BLaER1 (cell line): Measurements from ENCODE around the gene TMPRSS11B.
"Not testable (repeated sequence)": the region's sequence is repeated elsewhere in the genome, so short reads cannot be mapped to it uniquely, and the experiment has no call there.

Source experiments
- H3K27ac ChIP-seq: shearing (Covaris generic); formaldehyde crosslinking; 2 replicates; pipeline ENCODE4 v1.8.1; 2022
- H3K27me3 ChIP-seq: shearing (Covaris generic); formaldehyde crosslinking; 2 replicates; pipeline ENCODE4 v1.8.1; 2022
- H3K36me3 ChIP-seq: shearing (Covaris generic); formaldehyde crosslinking; 2 replicates; pipeline ENCODE4 v1.8.1; 2022
- H3K4me1 ChIP-seq: shearing (Covaris generic); formaldehyde crosslinking; 2 replicates; pipeline ENCODE4 v1.8.1; 2022
- H3K4me2 ChIP-seq: shearing (Covaris generic); formaldehyde crosslinking; 2 replicates; pipeline ENCODE4 v1.8.1; 2022
- H3K4me3 ChIP-seq: shearing (Covaris generic); formaldehyde crosslinking; 2 replicates; pipeline ENCODE4 v1.8.1; 2022
- H3K9ac ChIP-seq: shearing (Covaris generic); formaldehyde crosslinking; 2 replicates; pipeline ENCODE4 v1.8.1; 2022
- H3K9me3 ChIP-seq: shearing (Covaris generic); formaldehyde crosslinking; 2 replicates; pipeline ENCODE4 v1.8.1; 2022
- H4K20me1 ChIP-seq: shearing (Covaris generic); formaldehyde crosslinking; 2 replicates; pipeline ENCODE4 v1.8.1; 2022
- Cebpa-rat ChIP-seq: shearing (Covaris generic); IDR thresholded peaks from 2 replicates; pipeline ENCODE4 v1.8.1; 2022

TMPRSS11B gene

GRCh38 chr4:68228568-68228967 lies 16.9 kb downstream of the TMPRSS11B start:
- TF ChIP-seq Cebpa-rat, result no peak
- no peaks in the 10 kb centered on the region for H4K20me1 ChIP-seq
- no peak overlapping the region for H3K4me2 ChIP-seq
- H3K36me3 ChIP-seq, result no peaks in the 10 kb centered on the region
- no peak overlapping the region for H3K27ac ChIP-seq
- no peak overlapping the region for H3K4me3 ChIP-seq
- no peaks in the 10 kb centered on the region for H3K4me1 ChIP-seq
- no peaks in the 10 kb centered on the region for H3K9me3 ChIP-seq
- no peaks in the 10 kb centered on the region for H3K27me3 ChIP-seq
- no peak overlapping the region for H3K9ac ChIP-seq

DNA sequence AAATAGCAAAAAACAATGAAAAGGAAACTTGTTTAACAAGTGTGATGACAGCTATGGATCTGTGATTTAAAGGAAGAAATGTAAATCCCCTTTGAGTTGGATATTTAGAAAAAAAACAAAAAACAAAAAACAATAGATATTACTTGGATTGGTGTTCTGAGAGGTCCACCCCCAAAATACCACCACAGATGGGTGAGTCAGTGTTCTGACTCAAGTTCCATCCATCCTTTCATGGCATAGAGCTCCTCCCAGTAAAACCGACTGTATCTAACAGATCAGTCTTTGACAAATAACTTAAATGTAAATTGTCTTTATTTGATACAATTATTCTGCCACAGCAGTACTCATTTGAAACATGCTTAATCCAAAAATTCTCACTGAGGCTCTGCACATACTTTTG lies 27.4 kb downstream of the TMPRSS11B start:
- Histone ChIP-seq H3K9me3 (no peaks in the 10 kb centered on the region), H3K4me2 (no peak overlapping the region), H3K4me3 (no peak overlapping the region), H3K27ac (no peak overlapping the region), H3K36me3 (no peaks in the 10 kb centered on the region), H3K27me3 (no peaks in the 10 kb centered on the region), H4K20me1 (no peaks in the 10 kb centered on the region), H3K9ac (no peak overlapping the region), H3K4me1 (no peaks in the 10 kb centered on the region)
- TF ChIP-seq Cebpa-rat, result no peak

DNA sequence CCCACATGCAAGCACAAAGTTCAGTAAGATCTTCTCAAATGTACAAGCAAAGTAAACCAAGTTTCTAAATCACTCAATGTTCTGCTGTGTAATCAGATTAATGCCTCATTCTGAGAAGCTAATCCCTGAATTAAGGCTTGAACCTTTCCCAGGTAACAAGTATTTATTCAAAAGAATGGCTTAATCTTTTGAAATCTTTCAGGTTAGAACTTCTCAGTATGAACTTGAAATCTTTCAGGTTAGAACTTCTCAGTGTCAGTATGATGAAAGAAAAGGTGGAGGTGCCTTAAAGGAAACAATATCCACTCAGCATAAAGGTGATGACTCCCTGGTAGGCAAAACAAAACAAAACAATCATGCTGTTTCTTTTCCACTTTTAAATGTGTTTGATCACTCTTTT lies 29.0 kb downstream of the TMPRSS11B start:
- no peak overlapping the region for H3K9ac ChIP-seq
- no peak for TF ChIP-seq Cebpa-rat
- H3K4me3 ChIP-seq, result no peak overlapping the region
- H3K4me1 ChIP-seq, result no peaks in the 10 kb centered on the region
- H4K20me1 ChIP-seq, result no peaks in the 10 kb centered on the region
- H3K36me3 ChIP-seq, result no peaks in the 10 kb centered on the region
- no peaks in the 10 kb centered on the region for H3K27me3 ChIP-seq
- no peak overlapping the region for H3K27ac ChIP-seq
- no peak overlapping the region for H3K4me2 ChIP-seq
- H3K9me3 ChIP-seq, result no peaks in the 10 kb centered on the region

DNA sequence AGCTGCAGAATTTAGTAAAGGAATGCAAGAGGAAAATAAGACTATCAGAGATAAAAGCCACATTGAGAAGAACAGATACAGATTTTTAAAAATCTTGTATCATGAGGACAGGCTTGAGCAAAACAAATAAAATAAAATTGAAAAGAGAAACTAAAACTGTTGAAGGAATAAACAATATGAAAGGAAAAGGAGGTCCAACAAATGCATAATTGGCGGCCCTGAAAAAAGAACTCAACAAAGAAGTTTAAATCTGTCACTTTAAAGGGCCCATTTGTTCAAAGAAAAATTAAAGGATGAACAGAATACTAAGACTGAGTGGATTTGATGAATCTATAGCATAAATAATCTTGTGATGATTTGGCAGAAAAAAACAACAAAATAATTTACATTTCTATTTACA lies 36.5 kb downstream of the TMPRSS11B start:
- Histone ChIP-seq H3K27me3 (no peaks in the 10 kb centered on the region), H3K27ac (no peak overlapping the region)
- TF ChIP-seq Cebpa-rat, result no peak

DNA sequence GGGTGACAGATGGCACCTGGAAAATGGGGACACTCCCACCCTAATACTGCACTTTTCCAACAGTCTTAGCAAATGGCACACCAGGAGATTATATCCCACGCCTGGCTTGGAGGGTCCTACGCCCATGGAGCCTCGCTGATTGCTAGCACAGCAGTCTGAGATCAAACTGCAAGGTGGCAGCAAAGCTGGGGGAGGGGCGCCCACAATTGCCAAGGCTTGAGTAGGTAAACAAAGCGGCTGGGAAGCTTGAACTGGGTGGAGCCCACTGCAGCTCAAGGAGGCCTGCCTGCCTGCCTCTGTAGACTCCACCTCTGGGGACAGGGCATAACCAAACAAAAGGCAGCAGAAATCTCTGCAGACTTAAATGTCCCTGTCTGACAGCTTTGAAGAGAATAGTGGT lies 51.2 kb downstream of the TMPRSS11B start:
- H3K4me1 ChIP-seq, H3K27ac ChIP-seq, H3K4me2 ChIP-seq, H4K20me1 ChIP-seq, H3K9ac ChIP-seq, H3K4me3 ChIP-seq, H3K27me3 ChIP-seq, H3K9me3 ChIP-seq, H3K36me3 ChIP-seq: not testable (repeated sequence)

More for the DNA sequence above, 36.5 kb downstream of the TMPRSS11B start:
- Histone ChIP-seq H3K9ac (no peak overlapping the region), H3K4me3 (no peak overlapping the region), H3K4me1 (no peaks in the 10 kb centered on the region), H3K36me3 (no peaks in the 10 kb centered on the region), H3K9me3 (peaks cover 7% of the 10 kb centered on the region; the same call in 1 of the 2 replicates), H4K20me1 (no peaks in the 10 kb centered on the region), H3K4me2 (no peak overlapping the region)

GRCh38 chr4:68193194-68193593 lies 52.3 kb downstream of the TMPRSS11B start:
- Histone ChIP-seq H3K4me1 (no peaks in the 10 kb centered on the region), H3K27me3 (no peaks in the 10 kb centered on the region), H3K36me3 (no peaks in the 10 kb centered on the region), H3K27ac (no peak overlapping the region), H3K9ac (no peak overlapping the region), H3K4me2 (no peak overlapping the region), H4K20me1 (no peaks in the 10 kb centered on the region), H3K9me3 (no peaks in the 10 kb centered on the region), H3K4me3 (no peak overlapping the region)
- TF ChIP-seq Cebpa-rat, result no peak

- no peak overlapping the region for H3K27ac ChIP-seq
- TF ChIP-seq Cebpa-rat, result no peak
- H3K27me3 ChIP-seq, result no peaks in the 10 kb centered on the region
- no peaks in the 10 kb centered on the region for H3K4me1 ChIP-seq
- H3K36me3 ChIP-seq, result no peaks in the 10 kb centered on the region
- H3K4me2 ChIP-seq, result no peak overlapping the region
- H3K4me3 ChIP-seq, result no peak overlapping the region
- no peaks in the 10 kb centered on the region for H4K20me1 ChIP-seq
- no peak overlapping the region for H3K9ac ChIP-seq
- peaks cover 6% of the 10 kb centered on the region; the same call in 1 of the 2 replicates for H3K9me3 ChIP-seq
Observed at GRCh38 chr4:68187145-68187544, 58.3 kb downstream of the TMPRSS11B start.

GRCh38 chr4:68184923-68185322 lies 60.6 kb downstream of the TMPRSS11B start:
- no peak overlapping the region for H3K4me2 ChIP-seq
- no peak for TF ChIP-seq Cebpa-rat
- no peaks in the 10 kb centered on the region for H3K27me3 ChIP-seq

DNA sequence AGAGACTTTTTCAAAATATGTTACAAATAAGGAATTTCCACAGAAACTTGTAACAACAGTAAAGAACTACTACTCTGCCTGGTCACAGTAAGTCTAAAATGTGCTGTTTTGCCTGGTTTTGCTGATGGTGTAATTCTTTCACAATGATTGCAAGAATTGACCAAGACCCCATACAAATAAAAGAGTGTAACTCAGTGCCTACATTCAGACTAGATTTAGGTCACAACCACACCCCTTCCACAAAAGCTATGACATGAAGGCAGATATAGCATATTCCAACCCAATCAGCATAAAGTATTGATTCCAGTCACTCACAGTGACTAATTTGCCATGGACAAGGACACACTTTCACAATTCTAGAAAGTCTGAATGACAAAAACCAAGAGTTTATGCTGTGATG lies 62.1 kb downstream of the TMPRSS11B start:
- no peak for TF ChIP-seq Cebpa-rat
- no peak overlapping the region for H3K9ac ChIP-seq

More at GRCh38 chr4:68184923-68185322, 60.6 kb downstream of the TMPRSS11B start:
- Histone ChIP-seq H3K9me3 (peaks cover 6% of the 10 kb centered on the region; the same call in 1 of the 2 replicates), H4K20me1 (no peaks in the 10 kb centered on the region), H3K4me1 (no peaks in the 10 kb centered on the region), H3K36me3 (no peaks in the 10 kb centered on the region), H3K27ac (no peak overlapping the region), H3K9ac (no peak overlapping the region), H3K4me3 (no peak overlapping the region)

DNA sequence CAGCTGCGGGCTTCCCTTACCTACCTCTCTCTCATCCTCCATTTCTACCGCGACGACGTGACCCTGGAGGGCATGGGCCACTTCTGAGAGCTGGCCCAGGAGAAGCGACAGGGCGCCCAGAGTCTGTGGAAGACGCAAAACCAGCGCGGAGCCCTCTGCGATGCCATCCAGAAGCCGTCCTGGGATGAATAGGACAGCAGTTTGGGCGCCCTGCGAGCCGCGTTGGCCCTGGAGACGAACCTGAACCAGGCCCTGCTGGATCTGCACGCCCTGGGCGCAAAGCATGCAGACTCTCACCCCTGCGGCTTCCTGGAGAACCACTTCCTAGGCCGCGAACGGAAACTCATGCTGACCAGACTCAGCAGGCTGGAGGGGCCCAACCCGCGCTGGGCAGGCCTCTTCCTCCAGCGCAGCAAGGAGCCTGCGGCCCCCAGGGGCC lies 63.1 kb downstream of the TMPRSS11B start:
- no peak for TF ChIP-seq Cebpa-rat
- H3K9ac ChIP-seq, result no peak overlapping the region
- no peaks in the 10 kb centered on the region for H3K27me3 ChIP-seq
- H3K36me3 ChIP-seq, result no peaks in the 10 kb centered on the region
- no peak overlapping the region for H3K4me2 ChIP-seq
- peaks cover 6% of the 10 kb centered on the region; the same call in 1 of the 2 replicates for H3K9me3 ChIP-seq
- no peaks in the 10 kb centered on the region for H3K4me1 ChIP-seq
- no peak overlapping the region for H3K4me3 ChIP-seq
- H3K27ac ChIP-seq, result no peak overlapping the region
- no peaks in the 10 kb centered on the region for H4K20me1 ChIP-seq

More for the DNA sequence above, 62.1 kb downstream of the TMPRSS11B start:
- H3K4me2 ChIP-seq, result no peak overlapping the region
- no peak overlapping the region for H3K27ac ChIP-seq
- H4K20me1 ChIP-seq, result no peaks in the 10 kb centered on the region
- H3K27me3 ChIP-seq, result no peaks in the 10 kb centered on the region
- H3K9me3 ChIP-seq, result peaks cover 6% of the 10 kb centered on the region; the same call in 1 of the 2 replicates
- H3K4me3 ChIP-seq, result no peak overlapping the region
- no peaks in the 10 kb centered on the region for H3K4me1 ChIP-seq
- H3K36me3 ChIP-seq, result no peaks in the 10 kb centered on the region
